GM19238 (cell line): Measurements from ENCODE around the gene MAPRE2.

Source experiments
- DNase-seq: peaks from one replicate; pipeline ENCODE4 v3.0.0; 2011; ENCODE audit warnings: low spot score; ENCODE audit not compliant: insufficient read length

The MAPRE2 gene

DNA sequence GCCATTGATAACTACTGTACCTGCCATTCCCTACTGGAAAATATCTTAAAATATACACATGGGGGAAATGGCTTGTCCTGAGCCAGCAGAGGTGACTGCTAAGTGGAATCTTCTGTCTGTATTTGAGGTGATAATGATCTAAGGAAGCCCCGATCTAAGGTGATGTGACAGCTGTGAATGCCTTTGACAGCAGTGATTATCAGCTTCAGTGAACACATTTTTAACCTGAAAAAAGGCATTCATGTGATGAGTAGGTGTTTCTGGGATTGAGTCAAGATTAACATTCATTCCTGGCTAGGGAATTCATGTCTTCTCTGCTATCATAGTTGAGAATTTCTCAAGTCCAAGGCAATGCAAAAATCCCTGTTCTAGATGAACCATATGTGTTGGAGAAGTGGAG is 9.1 kb upstream of the MAPRE2 start:
- DNase-seq = no peak

DNA sequence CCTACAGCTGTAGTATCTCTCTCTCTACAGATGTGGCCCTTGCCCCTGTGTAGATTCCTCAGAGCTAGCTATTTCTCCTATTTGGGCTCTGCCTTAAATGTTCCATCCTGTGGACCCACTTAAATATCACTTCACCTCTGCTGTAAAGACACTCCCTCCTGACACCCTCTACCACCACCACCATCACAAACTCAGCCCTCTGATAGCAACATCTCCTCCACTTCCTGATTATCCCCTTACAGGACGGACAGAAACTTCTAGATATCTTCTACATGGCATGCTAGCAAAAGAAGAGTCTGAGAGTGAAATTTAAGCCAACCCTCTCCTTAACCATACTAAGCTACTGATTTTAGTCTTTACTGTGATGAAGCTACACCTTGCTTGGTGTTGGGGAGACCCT is 3.2 kb upstream of the MAPRE2 start:
- no peak for DNase-seq

DNA sequence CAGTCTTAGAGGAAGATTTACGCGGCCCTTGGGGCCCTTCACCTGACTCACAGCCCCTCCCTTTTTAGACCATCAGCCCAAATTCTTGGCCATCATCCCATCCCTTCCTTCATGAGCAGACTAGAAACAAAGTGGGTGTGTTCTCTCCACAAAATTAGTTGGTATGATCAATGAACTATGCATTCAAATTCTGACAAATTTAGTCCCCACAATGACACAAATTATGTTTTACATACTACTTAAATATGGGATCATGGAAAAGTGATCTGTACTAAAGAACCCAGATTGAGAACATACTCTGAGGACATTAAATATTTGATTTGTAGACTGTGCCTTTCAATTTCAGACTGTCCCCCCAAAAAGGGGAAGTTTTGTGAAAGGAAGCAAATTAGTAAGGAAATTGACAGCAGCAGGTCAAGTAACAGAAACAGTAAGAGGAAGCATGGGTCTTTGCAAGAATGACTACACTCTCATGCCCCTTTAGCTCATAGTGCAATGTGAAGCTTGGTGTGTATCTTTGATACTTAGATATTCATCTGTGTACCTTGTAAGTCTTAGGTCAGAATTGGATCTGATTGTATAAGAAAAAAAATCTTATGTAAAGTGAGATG is 2.2 kb upstream of the MAPRE2 start:
- no peak for DNase-seq

DNA sequence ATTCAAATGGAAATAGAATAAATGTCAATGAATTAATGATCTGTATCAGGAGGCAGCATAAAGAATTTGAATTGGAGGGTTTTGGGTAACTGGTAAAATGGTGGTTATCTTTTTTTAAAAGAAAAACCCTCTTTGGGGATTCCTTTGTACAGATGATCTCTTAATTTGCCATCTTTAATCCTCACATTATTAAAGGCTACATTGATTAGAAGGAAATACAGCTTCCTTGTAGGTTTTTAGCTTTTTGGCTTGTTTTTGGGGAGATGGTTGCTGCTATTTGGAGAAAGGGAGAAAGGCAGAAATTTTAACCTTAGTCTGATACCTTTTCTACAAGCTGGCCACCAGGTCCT is 600 bp upstream of the MAPRE2 start:
- DNase-seq = no peak

DNA sequence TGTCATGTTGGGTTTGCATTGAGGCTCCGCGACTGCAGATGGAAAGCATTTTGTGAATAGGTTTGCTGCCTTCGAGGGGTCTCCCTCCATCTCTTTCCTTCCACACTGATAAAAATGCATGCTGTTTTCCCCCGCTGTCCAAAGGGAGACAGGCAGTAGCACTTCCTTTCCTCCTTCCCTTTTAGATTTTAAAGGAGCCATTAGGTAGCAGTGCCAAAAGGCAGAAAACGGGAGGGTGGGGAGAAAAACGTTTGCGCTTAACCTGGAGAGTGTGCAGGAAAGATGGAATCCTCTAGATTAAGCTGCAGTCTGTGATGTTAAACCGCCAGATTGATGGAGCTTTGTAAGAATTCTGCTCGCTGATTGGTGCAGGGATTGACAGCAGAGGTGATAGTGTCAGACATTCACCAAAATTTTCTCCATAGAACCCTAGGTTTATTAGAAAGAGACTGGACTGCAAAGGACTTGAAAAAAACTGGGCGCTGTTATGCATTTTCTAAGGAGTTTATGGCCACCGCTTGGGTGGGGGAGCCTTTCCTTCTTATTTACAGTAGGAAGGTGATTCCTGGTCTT is 688 bp downstream of the MAPRE2 start:
- DNase-seq = no peak

DNA sequence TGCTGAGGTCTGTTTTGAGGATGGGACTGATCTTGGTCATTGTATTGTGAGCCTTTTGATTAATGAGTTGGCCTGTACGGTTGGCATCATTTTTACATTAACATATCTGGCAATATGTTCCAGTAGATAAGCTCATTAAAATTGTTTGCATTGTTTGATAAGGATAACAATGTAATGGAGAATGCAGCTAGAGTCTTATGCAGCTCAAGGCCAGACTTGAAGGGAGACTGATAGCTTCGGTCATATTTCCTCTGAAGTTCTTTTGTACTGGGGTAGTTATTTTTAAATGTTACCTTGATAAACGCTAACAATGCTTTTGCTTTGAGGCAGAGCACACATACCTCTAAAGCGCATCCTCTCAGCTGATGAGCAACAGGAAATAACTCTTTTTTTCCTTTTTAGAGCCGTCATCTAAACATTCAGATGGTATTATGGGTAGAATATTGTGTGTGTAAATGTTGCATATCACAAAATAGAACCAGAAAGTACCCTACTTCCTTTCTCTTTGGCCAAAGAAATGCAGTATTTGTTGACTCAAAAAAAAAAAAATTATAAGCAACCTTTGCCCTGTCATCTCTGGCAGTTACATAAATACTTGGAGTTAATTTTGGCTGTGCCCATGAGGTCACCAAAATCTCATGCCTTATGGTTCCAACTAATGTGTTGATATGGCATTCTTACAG is 1.3 kb downstream of the MAPRE2 start:
- DNase-seq = no peak

DNA sequence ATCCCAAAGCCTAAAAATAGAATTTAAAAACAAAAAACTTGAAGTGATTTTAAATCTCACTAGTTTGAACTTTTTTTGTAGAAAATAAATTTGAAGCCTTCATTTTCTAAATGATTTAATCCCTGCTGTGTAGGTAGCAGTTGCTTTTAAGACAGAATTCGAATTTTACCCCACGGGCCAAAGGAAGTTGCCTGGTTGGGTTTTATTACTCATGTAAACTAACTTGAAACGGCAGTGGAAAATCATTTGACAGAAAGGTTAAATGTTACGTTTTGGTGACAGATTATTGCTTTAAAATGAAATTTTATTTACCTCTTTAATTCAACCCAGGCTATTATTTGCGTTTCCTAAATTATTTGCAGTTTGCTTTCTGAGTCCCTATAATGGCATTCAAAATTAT is 2.0 kb downstream of the MAPRE2 start:
- no peak for DNase-seq

DNA sequence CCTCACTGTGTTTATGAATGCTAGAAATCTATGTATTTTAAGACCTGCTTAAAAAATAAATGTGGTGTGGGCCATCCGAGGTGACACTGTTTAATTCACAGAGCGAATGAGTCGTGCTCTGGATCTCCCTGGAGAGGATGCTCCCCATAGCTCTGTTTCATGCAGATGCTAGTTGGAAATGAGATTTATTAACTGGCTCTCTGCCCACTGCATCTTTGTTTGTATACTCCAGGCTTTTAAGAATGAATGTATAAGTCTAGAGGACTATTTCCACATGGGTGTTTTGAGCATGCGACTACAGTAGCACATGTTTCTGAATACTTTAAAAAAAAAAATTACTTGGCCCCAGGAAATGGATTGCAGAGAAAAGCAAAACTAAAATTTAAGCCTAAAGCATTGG is 3.9 kb downstream of the MAPRE2 start:
- no peak for DNase-seq

DNA sequence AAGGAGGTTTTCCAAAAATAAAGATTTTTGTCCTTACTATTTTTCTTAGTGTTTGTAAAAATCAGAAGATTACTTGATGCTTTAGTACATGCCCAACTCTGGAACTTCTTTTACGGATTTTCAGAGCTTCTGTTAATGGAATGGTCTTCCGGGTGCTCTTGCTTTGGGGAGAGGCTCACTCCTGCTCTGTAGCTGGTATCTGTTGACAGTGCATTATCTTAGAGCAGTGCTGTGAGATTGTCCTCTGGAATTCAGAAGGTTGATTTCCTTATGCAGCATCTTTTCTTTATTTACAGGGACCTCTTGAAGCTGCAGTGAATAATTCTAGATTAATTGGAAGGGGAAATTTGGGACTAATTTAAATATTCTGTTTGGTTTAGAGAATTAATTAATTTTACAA is 4.6 kb downstream of the MAPRE2 start:
- DNase-seq = no peak

DNA sequence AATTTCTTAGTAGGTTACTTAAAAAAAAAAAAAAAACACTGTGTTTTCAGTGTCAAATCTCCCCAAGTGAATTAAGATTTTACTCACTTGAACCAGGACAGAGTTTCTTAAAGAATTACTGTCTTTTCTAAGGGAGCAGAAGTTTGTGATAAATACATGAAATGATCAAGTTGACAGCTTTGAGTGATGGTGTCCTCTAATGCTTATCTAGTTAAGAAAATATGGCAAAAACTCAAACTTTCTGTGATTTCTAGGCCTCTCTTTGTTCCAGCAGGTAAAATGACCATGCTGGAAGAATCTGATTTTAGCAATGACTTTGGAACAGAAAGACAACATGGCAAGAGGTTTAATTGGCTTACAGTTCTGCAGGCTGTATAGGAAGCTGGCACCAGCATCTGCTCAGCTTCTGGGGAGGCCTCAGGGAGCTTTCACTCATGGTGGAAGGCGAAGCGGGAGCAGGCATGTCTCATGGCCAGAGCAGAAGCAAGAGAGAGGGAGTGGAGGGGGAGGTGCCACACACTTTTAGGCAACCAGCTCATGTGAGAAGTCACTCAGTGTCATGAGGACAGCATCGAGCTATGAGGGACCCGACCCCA is 6.6 kb downstream of the MAPRE2 start:
- DNase-seq = no peak

DNA sequence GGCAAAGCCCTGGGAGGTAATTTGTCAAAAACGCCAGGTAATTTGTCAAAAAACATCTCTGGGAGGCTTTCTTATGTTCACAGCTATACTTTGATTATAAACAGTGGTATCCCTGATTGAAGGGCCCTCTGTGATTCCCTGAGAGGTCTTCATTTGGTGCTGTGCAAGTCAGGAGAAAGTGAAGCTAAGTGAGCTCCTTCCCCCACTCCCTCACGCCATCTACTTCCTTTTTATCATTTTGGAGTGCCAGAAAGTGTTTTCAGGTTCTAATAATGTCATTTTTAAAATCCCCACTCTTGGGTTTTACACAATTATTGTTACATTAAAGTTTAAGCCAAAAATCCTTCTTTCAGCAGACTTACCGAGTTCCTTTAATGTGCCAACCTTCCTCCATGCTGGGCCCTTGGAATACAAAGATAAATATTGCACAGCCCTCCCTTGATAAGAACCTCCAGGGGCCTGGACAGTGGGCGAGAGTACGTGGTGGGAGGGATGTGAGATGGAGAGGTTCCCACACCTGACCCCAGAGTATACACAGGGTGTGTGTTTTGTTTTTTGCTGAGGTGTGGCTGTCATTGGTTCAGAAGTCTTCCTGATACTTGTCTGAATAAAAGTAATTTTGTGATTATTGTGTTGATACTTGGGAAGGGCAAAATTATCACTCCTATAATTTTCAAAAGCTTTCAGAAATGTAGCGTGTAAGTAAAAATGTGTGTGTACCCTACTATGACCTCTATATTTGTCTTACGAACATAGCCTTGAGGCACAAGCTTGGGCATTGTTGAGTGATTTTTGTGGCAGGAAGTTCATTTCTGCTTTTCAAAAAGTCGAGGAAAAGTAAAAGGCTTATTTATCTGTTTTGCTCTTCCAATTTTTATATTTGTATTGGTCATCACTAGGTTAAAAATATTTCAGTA is 8.2 kb downstream of the MAPRE2 start:
- no peak for DNase-seq

DNA sequence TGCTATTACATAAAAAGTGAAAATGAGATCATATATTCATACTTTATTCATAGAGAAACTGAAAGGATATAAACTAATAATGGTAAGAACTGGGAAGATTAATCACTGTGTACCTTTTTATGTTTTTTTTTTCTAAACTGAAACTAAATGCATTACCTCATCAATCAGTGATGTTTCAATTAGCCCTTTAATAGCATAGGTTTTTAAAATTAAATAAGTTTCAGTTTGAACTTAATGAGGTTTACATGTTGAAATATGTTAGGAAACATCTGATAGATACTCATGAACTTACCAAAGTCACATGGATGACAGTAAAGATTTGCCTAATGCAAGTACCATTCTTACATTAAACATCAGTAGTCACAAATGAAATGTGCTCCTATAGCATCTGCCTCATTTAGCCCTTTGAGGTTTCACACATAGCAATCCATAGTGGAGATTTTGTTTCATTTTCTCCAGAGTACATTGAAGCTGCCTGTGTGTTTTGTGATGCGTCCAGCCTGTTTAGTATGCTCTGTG is 8.9 kb downstream of the MAPRE2 start:
- no peak for DNase-seq

DNA sequence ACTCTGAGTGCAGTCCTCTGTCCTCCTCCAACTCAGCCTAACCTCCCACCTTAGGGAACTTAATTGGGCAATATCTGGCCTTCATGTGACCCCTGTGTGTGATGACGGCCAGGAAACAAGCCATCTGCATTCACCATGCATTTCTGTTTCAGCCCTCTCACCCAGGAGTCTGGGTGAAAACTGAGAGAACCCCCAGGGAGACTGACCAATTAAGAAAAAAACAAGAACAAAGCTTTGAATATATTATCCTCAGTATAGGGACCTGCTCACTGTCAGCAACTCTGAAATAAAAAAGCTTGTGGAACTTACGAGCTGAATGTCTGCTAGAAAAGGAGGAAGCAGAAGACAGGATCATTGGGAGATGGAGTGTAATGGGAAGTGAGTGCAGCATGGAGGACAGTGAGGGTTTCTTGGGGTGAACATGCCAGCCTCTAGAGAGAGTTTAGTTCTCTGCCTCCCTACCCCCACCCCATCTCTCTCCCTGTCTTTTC is 9.5 kb downstream of the MAPRE2 start:
- no peak for DNase-seq

DNA sequence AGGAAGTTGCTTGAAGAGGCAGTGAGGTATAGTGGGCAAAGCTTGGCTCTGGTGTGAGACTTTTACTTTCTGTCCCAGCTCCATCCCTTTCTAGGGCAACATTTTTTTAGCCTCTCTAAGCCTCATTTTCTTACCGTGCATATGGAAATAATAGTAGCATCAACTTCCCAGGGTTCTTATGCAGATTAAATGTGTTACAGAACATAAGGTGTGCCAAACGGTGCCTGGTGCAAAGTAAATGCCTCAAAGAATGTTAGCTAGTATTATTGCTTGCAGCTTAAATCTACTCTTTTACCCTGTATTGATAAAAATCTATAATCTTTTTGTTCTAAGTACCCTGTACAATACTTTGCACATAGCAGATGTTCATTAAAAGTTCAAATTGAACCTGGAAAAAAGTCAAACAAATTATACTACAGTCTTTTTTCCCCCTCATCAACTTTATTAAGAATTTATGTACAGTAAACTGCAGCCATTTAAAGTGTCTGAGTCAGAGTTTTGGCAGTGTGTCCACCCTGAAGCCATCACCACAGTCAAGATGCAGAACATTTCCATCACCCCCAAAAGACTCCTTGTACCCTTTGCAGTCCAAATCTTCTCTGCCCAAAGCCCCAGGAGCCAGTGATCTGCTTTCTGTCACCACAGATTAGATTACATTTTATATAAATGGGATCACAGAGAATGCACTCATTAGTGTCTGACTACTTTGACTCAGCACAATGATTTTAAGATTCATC is 10.6 kb downstream of the MAPRE2 start:
- no peak for DNase-seq

DNA sequence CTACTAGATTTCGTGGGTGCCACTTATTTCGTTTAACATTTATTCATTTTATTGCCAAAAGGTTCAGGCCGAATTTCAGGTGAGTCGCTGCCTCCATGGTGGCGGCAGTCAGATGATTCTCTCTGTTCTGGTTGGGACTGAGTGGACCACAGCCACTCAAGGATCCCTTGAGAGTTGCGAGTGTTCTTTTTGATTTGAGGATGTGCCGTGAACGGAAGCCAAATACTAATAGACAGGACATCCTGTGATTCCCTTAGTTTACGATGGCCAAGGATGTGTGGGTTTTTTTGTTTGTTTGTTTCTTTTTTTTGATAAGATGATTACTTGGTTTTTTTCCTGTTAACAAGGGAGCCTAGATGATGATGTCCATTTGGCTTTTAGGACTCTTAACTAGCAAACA is 13.2 kb downstream of the MAPRE2 start:
- DNase-seq = no peak

DNA sequence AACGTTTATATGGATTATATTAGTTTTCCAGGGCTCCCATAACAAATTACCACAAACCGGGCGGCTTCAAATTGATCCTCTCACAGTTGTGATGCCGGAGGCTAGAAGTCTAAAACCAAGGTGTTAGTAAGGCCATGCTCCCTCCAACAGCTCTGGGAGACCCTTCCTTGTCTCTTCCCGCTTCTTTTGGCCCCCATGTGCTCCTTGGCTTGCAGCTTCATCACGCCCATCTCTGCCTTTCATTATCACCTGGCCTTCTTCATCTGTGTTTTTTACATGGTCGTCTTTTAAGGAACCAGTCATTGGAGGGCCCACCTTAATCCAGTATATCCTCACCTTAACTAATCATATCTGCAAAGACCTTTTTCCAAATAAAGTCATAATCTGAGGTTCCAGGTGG is 13.9 kb downstream of the MAPRE2 start:
- DNase-seq = no peak

DNA sequence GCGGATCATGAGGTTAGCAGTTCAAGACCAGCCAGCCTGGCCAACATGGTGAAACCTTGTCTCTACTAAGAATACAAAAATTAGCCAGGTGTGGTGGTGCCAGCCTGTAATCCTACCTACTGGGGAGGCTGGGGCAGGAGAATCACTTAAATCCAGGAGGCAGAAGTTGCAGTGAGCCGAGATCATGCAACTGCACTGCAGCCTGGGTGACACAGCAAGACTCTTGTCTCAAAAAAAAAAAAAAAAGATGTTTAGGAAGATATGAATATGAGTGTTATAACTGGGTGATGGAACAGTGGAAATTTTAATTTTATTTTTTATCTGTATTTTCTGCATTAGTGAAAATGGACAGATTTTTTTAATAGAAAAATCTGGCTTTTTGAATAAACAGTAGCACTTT is 14.5 kb downstream of the MAPRE2 start:
- DNase-seq = no peak

DNA sequence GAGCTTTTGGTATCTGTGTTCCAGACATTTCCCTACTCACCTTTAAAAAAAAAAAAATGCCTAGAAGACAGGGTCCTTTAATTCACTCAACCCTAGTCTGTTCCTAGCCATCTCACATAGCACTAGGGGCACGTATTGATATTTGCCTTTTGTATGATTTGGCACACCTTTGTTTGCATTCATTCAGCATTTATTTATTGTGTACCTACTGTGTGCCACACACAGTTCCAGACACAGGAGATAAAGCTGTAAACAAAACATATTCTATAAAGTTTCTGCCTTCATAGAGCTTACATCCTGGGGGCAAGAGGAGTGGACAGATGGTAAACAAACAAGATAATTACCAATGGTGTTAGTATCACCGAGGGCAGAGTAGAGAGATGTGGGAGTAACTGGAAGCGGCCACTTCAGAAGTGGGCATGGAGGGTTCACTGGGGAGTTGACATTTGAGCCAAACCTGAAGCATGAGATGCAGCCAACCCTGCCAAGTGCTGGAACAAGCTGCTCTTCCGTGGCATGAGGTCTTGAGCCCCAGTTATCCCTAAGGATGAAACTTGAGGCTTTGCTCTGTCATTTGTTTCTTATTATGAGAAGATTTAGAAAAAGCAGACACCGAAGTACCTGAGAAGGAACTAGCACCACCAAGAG is 18.2 kb downstream of the MAPRE2 start:
- DNase-seq = no peak

DNA sequence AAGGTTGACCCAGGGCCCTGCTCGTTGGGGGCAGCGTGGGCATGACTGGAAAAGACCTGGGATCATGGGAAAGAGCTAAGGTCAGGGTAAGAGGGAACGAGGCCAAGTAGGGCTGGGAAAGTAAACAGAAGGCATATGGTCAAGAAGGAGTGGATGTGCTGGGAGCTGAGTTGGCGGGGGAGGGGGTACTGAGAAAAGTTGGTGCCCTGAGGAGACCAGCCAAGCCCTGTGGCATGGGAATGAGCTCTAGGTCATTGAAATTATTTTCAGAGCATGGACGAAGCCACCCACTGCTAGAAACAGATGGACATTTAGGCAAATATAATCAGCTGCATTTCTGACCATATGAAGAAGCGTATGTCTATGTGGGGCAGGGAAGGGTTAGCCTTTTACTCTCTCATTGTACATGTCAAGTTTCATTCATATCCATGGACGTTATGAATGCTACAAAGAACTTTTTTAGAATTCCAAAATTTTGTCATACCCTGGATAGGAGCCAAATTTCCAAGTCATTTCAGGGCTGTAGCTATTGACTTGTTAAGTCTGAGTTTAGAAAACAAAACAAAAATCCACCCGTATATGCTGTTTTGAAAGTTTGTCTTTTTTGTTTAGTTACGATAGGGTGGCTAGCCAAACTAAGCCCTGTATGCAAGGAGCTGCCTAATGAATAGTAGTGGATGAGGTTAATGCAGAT is 19.1 kb downstream of the MAPRE2 start:
- DNase-seq = no peak

DNA sequence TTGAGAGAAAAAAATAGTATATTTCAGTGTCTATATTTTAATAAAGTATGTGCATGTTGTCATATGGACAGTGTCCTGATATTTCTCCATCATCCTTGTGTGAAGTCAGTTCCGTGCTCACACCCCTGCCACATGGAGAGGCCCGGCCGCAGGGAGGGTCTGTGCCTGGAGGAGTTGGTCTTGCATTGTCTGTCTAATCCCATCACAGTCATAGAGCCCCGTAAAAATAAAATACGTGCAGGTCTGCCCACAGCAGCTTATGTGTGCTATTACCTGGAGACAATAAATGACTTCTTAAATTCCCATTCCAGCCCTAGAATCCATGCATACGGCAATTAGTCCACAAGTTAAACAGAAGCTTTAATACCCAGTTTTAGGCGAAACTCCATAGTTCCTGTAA is 20.1 kb downstream of the MAPRE2 start:
- DNase-seq = no peak
